WTC11 (cell line): ENCODE measurements around the gene DGKZ. TPM values are rescaled to one million over a fixed set of nuclear protein-coding genes. Genes with fewer than 3 reads are reported as not detected.

Source experiments
- ATAC-seq: fragments of 200-7000 bp; cut with Tn5 transposase; 2 replicates; pipeline ENCODE4 v1.10.0; 2021; ENCODE audit warnings: mild to moderate bottlenecking, moderate library complexity
- CTCF ChIA-PET: fragments of 300-600 bp; sonication (Branson Sonifier 250); formaldehyde crosslinking; loops from one replicate; lab custom pipeline; 2021; ENCODE audit warnings: antibody characterized with exemption; lab: Charles Lee
- POLR2A ChIA-PET: fragments of 350-600 bp; sonication (Branson Sonifier 250); formaldehyde crosslinking; loops from one replicate; lab custom pipeline; 2021; ENCODE audit warnings: antibody characterized with exemption; lab: Charles Lee
- DNase-seq: peaks from one replicate; pipeline ENCODE4 v3.0.0; 2021; ENCODE audit warnings: low spot score
- H3K27ac Mint-ChIP-seq: 2 replicates; pipeline ENCODE4 v1.8.0; 2021; ENCODE audit warnings: mixed read lengths
- H3K27me3 Mint-ChIP-seq: 2 replicates; pipeline ENCODE4 v1.8.0; 2021; ENCODE audit warnings: low read depth, mild to moderate bottlenecking, moderate library complexity, mixed read lengths
- H3K36me3 Mint-ChIP-seq: 2 replicates; pipeline ENCODE4 v1.8.0; 2021; ENCODE audit warnings: mixed read lengths
- H3K4me1 Mint-ChIP-seq: 2 replicates; pipeline ENCODE4 v1.8.0; 2022; ENCODE audit warnings: mixed read lengths
- H3K4me3 Mint-ChIP-seq: 2 replicates; pipeline ENCODE4 v1.8.0; 2021; ENCODE audit warnings: mild to moderate bottlenecking, moderate library complexity, mixed read lengths
- H3K9me3 Mint-ChIP-seq: 2 replicates; pipeline ENCODE4 v1.8.0; 2021; ENCODE audit warnings: mixed read lengths
- CREM ChIP-seq: sonication (generic); formaldehyde crosslinking; IDR thresholded peaks from 2 replicates; pipeline ENCODE4 v1.8.1; 2022; ENCODE audit warnings: mild to moderate bottlenecking, missing genetic modification reagents, moderate library complexity
- E2F4 ChIP-seq: sonication (generic); formaldehyde crosslinking; IDR thresholded peaks from 2 replicates; pipeline ENCODE4 v1.8.1; 2022; ENCODE audit warnings: low read depth, mild to moderate bottlenecking, moderate library complexity, missing genetic modification reagents, borderline replicate concordance
- ELF4 ChIP-seq: sonication (generic); formaldehyde crosslinking; IDR thresholded peaks from 2 replicates; pipeline ENCODE4 v1.8.1; 2022; ENCODE audit warnings: low read depth, mild to moderate bottlenecking, moderate library complexity, missing genetic modification reagents
- FOXJ3 ChIP-seq: sonication (generic); formaldehyde crosslinking; IDR thresholded peaks from 2 replicates; pipeline ENCODE4 v1.9.0; 2021; ENCODE audit warnings: missing genetic modification reagents, mild to moderate bottlenecking, borderline replicate concordance
- GABPB1 ChIP-seq: sonication (generic); formaldehyde crosslinking; IDR thresholded peaks from 2 replicates; pipeline ENCODE4 v1.8.1; 2023; ENCODE audit warnings: mild to moderate bottlenecking, missing genetic modification reagents
- MAX ChIP-seq: sonication (generic); formaldehyde crosslinking; IDR thresholded peaks from 2 replicates; pipeline ENCODE4 v1.8.0; 2022; ENCODE audit warnings: mild to moderate bottlenecking, missing genetic modification reagents
- MXD4 ChIP-seq: fragments of 250-450 bp; sonication (Bioruptor Pico); IDR thresholded peaks from 2 replicates; pipeline ENCODE4 v1.8.0; 2021; ENCODE audit warnings: mild to moderate bottlenecking, moderate library complexity, borderline replicate concordance
- MYBL2 ChIP-seq: sonication (generic); formaldehyde crosslinking; IDR thresholded peaks from 2 replicates; pipeline ENCODE4 v1.8.1; 2023; ENCODE audit warnings: mild to moderate bottlenecking, moderate library complexity, missing genetic modification reagents
- NR1H2 ChIP-seq: sonication (generic); formaldehyde crosslinking; IDR thresholded peaks from 2 replicates; pipeline ENCODE4 v1.9.0; 2021; ENCODE audit warnings: mild to moderate bottlenecking, moderate library complexity, missing genetic modification reagents
- SMAD3 ChIP-seq: sonication (generic); formaldehyde crosslinking; IDR thresholded peaks from 2 replicates; pipeline ENCODE4 v1.8.0; 2022; ENCODE audit warnings: missing genetic modification reagents, mild to moderate bottlenecking, borderline replicate concordance
- USF2 ChIP-seq: sonication (generic); formaldehyde crosslinking; IDR thresholded peaks from 2 replicates; pipeline ENCODE4 v1.8.1; 2023; ENCODE audit warnings: mild to moderate bottlenecking, missing genetic modification reagents, moderate library complexity
- ZBTB43 ChIP-seq: sonication (generic); formaldehyde crosslinking; IDR thresholded peaks from 2 replicates; pipeline ENCODE4 v1.8.1; 2023; ENCODE audit warnings: mild to moderate bottlenecking, missing genetic modification reagents
- ZNF219 ChIP-seq: sonication (generic); formaldehyde crosslinking; IDR thresholded peaks from 2 replicates; pipeline ENCODE4 v1.8.0; 2023; ENCODE audit warnings: missing genetic modification reagents, mild to moderate bottlenecking, borderline replicate concordance
- ZNF317 ChIP-seq: sonication (generic); formaldehyde crosslinking; IDR thresholded peaks from 2 replicates; pipeline ENCODE4 v1.8.1; 2023; ENCODE audit warnings: low read depth, mild to moderate bottlenecking, moderate library complexity, missing genetic modification reagents, borderline replicate concordance
- ZNF396 ChIP-seq: fragments of 250-450 bp; sonication (Bioruptor Pico); IDR thresholded peaks from 2 replicates; pipeline ENCODE4 v1.8.0; 2021; ENCODE audit warnings: mild to moderate bottlenecking, moderate library complexity, borderline replicate concordance
- ZNF671 ChIP-seq: fragments of 250-450 bp; sonication (Bioruptor Pico); IDR thresholded peaks from 2 replicates; pipeline ENCODE4 v1.8.0; 2021; ENCODE audit warnings: mild to moderate bottlenecking
- total RNA-seq: library from RNA; stranded (reverse); gene quantifications from 3 replicates; pipeline ENCODE4 v1.2.3, GENCODE V29; 2021
- TF ChIP-seq, protein P1 (sequence below): sonication (generic); formaldehyde crosslinking; IDR thresholded peaks from 2 replicates; pipeline ENCODE4 v1.8.1; 2023; ENCODE audit warnings: mild to moderate bottlenecking, missing genetic modification reagents, borderline replicate concordance
- TF ChIP-seq, protein P2 (sequence below): sonication (generic); formaldehyde crosslinking; IDR thresholded peaks from 2 replicates; pipeline ENCODE4 v1.8.1; 2022; ENCODE audit warnings: mild to moderate bottlenecking, missing genetic modification reagents, moderate library complexity, borderline replicate concordance

DGKZ gene
- total RNA-seq, 1 experiment from 2014 or later, result 139 TPM

DNA sequence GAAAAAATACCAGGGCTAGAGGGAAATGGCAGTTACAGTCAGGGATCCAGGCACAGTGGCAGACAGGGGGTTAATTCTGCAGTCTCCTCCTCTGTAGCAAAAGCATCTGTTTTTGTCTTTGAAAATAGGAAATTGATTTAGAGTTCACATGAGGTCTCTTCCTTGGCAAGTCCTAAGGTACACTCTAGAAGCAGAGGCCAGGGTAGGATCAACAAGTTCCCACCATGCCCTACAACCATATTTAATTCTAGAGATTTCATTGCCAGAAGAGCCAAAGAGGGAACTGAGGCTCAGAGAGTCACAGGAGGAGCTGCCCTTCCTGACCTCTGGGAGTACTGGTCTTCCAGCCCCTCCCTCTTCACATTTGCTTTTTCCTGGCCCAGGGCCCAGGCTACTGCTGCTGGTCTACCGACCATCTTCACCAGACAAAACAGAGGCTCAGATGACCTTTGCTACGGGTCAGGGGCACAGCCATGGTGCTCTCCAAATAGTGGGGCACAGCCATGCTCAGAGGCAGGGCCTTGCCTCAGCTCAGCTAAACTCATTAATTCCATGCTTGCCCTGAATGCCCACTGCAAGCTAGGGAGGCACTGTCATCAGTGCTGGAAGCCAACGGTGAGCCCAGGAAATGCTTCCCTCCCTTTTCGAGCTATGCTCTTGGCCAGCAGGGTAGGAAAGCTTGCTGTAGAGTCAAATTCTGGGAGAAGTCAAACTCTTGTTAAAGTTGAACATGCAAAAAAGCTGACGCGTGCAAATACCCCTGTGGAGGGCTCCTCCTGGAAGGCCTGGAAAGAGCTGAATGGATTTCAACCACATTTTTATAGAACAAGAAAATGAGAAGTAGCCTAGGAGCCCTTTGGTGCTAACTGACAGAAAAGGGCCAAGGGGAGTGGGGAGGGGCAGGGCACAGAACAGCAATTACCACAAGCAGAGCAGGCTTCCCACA is 56.0 kb downstream of the DGKZ start:
- Mint-ChIP-seq H3K4me3 (no peak overlapping the region), H3K27me3 (no peaks in the 10 kb centered on the region), H3K27ac (0 out of 2 replicates have a peak overlapping the region, but pooled peaks have one; percentile 12), H3K36me3 (peaks cover 11% of the 10 kb centered on the region), H3K4me1 (no peaks in the 10 kb centered on the region), H3K9me3 (no peaks in the 10 kb centered on the region)
- CTCF ChIA-PET, result interaction anchor here (0.7 to 10.1 kb wide), 3 partner anchors 13 to 126 kb away, joined by 3 to 96 read pairs (median 7); partner anchors contain the start of gene CHRM4
- TF ChIP-seq ZNF671 (CRISPR knock-in tag), result no peak
- TF ChIP-seq MXD4 (CRISPR knock-in tag), result no peak
- no peak for TF ChIP-seq ZBTB43 (CRISPR knock-in tag)
- no peak for TF ChIP-seq E2F4 (CRISPR knock-in tag)
- no peak for TF ChIP-seq GABPB1 (CRISPR knock-in tag)
- no peak for TF ChIP-seq ZNF219 (CRISPR knock-in tag)
- TF ChIP-seq ZNF317 (CRISPR knock-in tag), result no peak
- TF ChIP-seq, protein P1, sequence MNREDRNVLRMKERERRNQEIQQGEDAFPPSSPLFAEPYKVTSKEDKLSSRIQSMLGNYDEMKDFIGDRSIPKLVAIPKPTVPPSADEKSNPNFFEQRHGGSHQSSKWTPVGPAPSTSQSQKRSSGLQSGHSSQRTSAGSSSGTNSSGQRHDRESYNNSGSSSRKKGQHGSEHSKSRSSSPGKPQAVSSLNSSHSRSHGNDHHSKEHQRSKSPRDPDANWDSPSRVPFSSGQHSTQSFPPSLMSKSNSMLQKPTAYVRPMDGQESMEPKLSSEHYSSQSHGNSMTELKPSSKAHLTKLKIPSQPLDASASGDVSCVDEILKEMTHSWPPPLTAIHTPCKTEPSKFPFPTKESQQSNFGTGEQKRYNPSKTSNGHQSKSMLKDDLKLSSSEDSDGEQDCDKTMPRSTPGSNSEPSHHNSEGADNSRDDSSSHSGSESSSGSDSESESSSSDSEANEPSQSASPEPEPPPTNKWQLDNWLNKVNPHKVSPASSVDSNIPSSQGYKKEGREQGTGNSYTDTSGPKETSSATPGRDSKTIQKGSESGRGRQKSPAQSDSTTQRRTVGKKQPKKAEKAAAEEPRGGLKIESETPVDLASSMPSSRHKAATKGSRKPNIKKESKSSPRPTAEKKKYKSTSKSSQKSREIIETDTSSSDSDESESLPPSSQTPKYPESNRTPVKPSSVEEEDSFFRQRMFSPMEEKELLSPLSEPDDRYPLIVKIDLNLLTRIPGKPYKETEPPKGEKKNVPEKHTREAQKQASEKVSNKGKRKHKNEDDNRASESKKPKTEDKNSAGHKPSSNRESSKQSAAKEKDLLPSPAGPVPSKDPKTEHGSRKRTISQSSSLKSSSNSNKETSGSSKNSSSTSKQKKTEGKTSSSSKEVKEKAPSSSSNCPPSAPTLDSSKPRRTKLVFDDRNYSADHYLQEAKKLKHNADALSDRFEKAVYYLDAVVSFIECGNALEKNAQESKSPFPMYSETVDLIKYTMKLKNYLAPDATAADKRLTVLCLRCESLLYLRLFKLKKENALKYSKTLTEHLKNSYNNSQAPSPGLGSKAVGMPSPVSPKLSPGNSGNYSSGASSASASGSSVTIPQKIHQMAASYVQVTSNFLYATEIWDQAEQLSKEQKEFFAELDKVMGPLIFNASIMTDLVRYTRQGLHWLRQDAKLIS (CRISPR knock-in tag), result no peak
- no peak for TF ChIP-seq SMAD3 (CRISPR knock-in tag)
- TF ChIP-seq CREM (CRISPR knock-in tag), result no peak
- no peak for TF ChIP-seq USF2 (CRISPR knock-in tag)
- TF ChIP-seq MAX (CRISPR knock-in tag), result no peak
- TF ChIP-seq MYBL2 (CRISPR knock-in tag), result no peak
- TF ChIP-seq ZNF396, result no peak
- no peak for TF ChIP-seq ELF4
- TF ChIP-seq, protein P2, sequence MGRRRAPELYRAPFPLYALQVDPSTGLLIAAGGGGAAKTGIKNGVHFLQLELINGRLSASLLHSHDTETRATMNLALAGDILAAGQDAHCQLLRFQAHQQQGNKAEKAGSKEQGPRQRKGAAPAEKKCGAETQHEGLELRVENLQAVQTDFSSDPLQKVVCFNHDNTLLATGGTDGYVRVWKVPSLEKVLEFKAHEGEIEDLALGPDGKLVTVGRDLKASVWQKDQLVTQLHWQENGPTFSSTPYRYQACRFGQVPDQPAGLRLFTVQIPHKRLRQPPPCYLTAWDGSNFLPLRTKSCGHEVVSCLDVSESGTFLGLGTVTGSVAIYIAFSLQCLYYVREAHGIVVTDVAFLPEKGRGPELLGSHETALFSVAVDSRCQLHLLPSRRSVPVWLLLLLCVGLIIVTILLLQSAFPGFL (CRISPR knock-in tag), result no peak
- no peak for TF ChIP-seq NR1H2
- TF ChIP-seq FOXJ3, result no peak
- DNase-seq, result no peak
- no peak for ATAC-seq
- POLR2A ChIA-PET, result no interaction called here
